GM18870 (cell line): Measurements from ENCODE around the gene SH2B2.

Experiments
- ATAC-seq: cut with Tn5 transposase; IDR thresholded peaks from one replicate; pipeline ENCODE4 v1.9.1; 2021; ENCODE audit warnings: moderate library complexity; ENCODE audit not compliant: unreplicated experiment

The SH2B2 gene

DNA sequence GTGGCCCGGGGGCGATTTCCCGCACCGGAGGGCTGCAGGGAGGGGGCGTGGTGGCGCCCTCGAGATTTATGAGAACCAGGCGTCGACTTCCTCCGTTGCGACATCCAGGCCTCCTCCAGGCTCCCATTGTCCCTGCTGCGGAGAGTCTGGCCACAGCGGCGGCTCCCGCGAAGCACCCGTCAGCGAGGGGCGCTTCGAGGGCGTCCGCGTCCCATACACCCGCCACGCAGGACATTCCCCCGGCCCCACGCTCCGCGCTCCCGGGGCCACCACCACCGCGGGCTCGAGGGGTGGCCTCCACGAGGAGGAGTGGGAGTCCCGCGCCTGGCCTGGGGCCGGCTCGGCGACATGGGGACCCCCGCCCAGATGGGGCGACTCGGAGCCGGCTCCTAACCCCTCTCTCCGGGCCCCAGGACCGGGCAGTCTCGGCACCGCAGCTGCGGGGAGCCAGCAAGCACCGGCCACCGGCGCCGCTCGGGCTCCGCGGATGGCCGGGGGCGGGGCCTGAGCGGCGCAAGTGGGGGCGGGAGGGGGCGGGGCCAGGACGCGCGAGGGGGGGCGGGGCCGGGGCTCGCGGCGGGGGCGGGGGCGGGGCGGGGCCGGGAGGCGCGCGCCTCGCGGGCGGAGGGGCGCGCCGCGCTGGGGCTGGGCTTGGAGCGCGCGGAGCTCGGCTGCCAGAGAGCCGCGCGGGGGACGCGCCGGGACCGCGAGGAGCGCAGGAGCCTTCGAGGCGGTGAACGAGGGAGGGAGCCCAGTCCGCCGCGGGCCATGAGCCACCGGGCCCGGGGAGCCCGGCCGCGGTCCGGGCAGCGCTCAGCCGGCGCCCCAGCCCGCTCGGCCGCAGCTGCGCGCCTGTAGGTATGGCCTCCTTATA lies at the start of gene SH2B2:
TSS of gene SH2B2 (plus strand) at position 632 of the 874 bp plus-strand sequence. CDS start 13,683 bp downstream, outside the sequence.
- ATAC-seq: no peak

DNA sequence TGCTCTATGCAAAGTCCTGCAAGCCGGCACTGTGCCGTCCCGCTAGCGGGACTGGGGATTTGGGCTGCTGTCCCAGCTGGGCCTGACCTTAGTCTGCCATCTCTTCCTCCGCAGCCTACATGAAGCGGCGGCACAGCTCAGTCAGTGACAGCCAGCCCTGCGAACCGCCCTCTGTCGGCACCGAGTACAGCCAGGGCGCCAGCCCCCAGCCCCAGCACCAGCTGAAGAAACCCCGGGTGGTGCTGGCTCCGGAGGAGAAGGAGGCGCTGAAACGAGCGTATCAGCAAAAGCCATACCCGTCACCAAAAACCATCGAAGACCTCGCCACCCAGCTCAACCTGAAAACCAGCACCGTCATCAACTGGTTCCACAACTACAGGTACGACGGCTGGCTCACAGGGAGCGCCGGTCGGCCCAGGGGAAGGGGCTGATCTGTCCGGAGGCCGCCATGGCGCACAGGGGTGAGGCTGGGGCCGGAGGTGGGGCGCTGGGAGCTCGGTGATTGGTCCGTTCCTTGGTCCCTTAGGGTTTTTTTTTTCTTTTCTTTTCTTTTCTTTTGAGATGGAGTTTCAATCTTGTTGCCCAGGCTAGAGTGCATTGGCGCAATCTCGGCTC lies 47.4 kb upstream of the SH2B2 start:
- ATAC-seq: no peak

DNA sequence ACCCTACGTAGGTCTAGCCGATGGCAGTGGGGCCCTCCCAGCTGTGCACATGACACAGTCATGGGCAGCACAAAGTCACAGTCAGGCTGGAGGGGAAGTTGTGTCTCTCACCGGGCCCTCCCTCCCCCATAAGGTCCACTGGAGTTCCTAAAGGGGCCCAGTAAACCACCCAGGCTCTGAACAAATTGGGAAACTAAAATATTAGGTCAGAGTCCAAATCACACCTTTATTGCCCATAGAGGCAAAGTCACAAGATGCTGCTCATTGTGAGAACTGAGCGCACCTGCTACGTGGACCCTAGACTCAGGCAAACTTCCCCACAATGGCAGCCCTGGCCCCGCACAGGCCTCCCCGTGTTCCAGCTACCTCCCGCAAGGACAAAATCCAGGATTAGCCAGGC lies 45.2 kb upstream of the SH2B2 start:
- ATAC-seq: no peak

DNA sequence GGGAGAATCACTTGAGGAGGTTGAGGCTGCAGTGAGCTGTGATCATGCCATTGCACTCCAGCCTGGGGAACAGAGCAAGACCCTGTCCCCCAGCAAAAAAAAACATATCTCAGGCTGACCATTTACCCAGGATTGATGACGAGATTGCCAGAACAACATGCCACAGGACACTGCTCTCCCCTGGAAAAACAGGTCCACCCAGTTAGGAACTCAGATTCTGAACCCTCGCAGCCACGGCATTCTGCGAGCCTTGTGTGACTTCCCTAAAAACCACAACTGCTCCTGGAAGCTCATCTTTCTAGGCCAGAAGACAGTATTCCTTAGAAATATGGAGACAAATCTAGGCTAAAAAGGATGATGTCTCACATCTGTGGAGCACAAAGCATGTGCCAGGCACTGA lies 42.1 kb upstream of the SH2B2 start:
- ATAC-seq: no peak

DNA sequence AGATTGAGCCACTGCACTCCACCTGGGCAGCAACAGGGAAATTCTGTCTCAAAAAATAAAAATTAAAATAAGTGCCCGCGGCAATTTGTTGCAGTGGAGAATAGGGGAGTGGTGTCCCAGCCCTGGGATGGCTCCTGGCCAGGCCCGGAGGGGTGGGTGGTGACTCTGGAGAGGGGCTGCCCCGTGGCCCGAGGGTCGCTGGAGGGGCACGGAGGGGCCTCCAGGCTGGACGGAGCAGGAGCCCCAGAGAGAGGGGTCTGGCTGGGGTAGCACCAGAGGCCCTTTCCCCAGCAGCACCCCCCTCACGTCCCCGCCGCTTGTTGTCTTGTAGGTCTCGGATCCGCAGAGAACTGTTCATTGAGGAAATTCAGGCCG lies 38.6 kb upstream of the SH2B2 start:
- ATAC-seq: no peak

DNA sequence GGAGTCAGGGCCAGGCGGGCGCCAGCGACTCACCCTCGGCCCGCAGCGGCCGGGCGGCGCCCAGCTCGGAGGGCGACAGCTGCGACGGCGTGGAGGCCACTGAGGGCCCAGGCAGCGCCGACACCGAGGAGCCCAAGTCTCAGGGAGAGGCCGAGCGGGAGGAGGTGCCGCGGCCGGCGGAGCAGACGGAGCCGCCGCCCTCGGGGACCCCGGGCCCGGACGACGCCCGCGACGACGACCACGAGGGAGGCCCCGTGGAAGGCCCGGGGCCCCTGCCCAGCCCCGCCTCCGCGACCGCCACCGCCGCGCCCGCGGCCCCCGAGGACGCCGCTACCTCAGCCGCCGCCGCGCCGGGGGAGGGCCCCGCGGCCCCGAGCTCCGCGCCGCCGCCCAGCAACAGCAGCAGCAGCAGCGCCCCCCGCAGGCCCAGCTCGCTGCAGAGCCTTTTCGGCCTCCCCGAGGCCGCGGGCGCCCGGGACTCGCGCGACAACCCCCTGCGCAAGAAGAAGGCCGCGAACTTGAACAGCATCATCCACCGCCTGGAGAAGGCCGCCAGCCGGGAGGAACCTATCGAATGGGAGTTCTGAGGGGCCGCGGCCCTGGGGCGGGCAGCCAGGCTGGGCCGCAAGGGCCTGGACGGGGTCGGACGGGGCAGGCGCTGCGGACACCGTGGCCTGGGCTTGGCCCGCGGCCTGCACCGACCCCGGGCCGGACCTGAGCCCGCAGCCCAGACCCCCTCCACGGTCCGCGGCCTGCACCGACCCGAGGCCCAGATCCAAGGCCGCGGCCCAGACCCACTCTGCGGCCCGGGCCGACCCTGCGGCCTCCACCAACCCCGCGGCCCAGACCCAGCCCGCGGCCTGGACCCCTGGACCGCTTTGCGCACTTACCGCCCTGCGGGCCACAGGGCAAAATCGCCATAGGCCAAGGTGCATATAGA lies 37.9 kb upstream of the SH2B2 start:
- no peak for ATAC-seq

DNA sequence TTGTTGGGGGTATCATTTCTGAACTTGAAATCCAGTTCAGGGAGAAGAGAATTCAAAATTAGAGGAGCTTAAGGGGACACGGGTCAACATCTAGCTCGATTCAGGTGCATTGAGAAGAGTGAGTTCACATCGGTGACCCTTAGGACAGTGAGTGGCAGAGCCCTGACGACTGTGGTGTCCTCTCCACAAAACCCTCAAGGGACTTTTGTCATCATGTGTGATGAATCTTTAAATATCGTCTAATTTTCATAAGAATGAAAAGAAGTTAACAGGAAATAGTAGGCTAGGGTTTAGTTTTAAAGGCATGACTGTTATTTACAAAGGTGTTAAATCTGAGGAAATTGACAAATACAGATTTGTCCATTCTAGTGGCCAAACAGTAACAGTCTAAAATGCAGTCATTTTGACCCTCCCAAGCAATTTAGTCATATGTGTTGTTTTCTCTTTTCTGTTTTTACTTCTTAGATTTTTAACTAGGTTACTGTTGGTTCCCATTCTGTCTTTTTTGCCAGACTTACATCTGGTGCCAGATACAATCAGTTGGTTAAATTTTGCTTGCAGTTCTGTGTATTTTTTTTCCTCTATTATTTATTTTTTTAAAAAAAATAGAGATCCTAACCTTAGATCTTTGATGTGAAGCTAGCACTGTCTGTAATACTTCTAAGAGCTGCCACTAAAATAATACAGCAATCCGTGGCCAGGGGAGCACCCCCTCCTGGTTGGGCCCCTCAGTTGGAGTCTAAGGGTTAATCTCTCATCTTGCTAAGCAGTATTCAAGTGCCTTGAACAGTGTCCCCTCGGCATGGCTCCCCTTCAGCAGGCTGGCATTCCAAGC lies 34.9 kb upstream of the SH2B2 start:
- ATAC-seq: no peak

DNA sequence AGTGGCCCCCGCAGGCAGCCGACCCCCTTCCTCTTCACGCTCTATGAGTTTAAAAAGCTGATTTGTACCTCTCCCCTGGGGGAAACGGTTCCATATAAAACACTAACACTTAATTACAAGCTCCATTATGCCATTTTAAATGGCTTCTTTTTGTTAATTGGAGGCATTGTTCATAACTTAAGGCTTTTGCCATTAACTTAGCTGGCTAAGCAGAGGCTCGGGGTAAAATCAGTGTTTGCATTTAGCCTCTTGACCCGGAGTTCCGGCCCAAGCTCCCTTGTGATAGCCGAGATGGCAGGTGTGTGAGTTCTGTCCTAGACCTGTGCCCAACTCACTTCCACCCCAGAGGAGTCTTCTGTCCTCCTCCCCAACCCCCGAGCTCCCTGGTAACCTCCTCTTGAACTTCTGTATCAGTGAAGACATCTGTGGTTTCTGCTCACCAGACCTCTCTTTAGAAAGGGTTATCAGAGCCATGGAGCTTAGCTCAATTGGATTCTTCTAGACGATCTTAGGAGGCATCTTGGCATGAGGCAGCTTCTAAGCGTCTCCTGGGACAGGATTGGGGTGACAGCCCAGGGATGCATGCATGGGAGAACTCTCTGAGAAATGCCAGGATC lies 34.2 kb upstream of the SH2B2 start:
- no peak for ATAC-seq

DNA sequence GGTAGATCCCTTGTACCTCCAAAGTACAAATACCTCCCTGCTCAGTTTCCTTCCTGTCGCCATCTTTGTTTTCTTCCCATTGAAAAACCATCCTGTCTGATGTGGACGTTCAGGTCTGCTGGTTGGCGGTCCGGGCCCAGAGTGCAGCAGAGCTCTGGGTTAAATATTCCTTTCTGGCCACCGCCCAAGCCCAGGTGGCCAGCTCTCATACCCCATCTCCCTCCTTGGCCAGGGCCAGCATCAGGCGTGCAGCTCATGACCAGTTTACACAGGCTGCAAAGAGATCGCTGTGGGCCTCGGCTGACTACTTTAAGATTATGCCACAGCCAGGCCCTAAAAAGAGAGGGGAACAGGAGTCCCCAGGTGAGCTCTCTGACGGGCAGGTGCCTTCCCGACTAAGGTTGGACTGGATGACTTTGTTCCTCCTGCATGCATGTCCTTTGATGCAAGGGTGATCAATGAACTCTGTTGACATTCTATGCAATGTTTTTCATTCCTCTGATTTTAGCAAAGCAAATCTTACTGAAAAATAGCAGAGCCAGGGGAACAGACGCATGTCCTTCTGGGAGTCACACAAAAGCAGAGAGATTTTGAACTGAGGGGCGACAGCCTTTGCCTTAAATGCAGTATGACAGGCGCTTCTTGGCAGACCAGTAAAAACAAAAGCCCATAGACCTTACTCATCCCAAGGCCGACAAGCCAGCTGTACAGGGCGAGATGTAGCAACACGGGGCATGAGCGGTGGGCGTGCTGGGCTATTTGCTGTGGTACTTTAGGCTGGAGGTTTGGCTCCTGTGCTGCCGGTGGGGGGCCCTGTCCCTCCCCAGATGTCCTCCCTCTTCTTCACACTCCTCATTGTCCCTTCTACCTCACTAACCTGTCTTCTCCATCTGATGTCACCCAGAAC lies 33.3 kb upstream of the SH2B2 start:
- ATAC-seq: no peak

DNA sequence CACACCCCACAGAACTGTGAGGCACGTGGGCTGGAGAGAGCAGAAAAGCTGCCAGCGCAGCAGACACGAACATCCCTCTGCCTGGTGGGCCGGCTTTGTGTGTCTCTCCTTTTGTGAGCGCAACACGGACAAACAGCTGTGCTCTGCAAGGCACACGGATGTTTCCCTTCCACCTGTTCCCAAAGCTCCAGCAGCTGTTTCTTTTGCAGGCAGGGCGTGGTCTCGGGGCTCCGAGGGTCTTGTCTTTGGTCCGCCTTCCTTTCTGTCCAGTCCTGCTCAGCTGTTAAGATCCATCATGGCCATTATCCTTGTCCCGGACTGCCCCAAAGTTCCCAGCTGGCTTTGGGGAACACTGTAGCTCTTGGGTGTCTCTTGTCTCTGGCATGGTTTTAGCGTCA lies 32.7 kb upstream of the SH2B2 start:
- ATAC-seq: no peak

DNA sequence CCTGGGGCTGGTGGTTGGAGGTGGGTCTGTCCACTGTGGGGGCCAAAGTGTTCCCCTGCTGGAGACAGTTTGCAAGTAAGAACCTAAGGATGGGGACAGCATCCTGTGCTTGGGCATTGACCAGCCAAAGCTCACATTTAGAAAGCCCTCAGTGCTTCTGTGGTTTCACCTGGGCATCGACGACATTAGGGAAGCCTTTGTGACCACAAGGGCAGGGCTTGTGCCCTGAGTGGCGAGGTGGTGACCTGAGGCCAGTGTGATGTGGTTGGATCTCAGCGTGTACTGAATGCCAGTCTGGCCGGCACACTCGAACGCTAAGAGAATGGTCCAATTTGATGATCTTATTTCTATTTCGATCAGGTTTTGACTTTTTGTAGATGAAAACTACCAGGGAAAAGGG lies 32.1 kb upstream of the SH2B2 start:
- ATAC-seq: no peak

DNA sequence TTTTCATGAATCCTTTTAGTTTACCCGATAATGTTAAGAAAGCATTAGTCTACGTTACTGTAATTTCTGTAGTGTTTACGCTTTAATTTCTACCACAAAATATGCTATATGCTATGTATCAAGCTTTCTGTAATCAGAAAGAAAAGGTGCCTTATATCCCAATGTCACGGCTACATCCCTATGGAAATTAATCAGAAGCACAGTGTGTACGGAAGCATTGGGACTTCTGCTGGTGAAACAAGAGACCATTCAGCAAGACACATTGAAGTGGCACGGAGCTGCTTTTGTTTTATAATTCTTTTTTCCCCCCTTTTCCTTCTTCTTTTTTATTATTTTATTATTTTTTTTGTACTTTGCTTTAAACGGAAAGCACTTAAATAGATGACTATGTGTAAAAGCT lies 31.2 kb upstream of the SH2B2 start:
- no peak for ATAC-seq

DNA sequence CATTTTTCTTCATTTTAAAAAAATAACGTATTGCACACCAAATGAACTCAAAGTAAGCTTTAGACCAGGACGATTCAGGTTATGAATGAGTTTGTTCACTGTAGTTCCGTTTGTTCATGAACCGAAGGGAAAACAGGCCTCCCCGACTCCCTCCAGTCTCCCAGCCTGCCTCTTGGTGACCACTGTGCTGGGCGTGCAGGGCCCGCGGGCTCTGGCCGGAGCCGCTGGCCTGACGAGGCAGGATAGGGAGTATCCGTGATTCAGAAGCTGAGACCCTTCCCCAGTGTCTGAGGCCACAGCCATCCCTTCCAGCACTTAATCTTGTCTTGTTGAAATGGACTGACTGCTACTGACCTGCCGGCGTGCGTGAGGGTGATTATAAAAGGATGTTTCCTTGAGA lies 30.8 kb upstream of the SH2B2 start:
- ATAC-seq: no peak

DNA sequence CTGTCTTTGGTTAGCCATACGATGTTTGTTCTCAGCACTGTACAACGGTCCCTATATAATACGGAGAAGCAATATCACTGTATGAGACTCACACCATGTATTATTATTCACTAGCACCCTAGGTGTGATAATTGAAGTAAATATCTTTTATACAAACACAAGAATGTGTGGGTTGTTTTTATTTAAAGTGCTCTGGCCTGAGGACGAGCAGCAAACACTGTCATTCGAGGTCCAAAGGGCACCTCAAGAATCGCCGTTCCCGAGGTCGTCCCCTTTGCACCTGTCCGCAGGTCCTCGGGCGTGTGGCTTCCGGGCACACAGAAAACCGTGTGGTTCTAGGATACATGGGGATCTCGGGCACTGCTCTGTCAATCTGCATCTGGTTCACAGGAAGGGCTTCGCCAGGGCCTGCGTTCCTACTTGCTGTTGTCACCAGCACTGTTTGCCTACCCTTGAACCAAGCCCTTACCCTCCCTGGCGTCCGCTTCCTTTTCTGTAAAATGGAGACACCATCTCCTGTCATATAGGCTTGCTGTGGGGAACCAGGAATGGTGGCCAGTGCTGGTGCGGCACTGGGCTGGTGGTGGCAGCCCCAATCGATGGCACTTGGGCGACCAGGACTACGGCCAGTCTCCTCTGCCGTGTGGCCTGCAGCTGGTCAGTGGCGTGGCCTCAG lies 28.5 kb upstream of the SH2B2 start:
- ATAC-seq: no peak

DNA sequence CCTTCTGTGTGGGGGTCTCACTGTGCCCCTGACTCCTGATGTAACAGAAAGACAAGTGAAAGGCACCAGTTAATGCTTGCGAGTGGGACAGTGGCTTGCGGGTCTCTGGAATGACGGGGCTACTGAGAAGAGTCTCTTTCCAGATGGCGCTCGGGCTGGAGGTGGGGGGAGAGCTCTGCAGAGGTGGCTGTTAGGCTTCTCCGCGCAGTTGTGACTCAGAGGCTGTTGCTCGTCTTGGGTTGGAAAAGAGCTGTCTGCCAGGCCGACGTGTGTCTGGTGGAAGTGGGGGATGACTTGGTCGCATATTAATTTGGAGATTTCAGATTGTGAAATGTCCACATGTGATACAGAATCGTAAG lies 27.9 kb upstream of the SH2B2 start:
- ATAC-seq: no peak

DNA sequence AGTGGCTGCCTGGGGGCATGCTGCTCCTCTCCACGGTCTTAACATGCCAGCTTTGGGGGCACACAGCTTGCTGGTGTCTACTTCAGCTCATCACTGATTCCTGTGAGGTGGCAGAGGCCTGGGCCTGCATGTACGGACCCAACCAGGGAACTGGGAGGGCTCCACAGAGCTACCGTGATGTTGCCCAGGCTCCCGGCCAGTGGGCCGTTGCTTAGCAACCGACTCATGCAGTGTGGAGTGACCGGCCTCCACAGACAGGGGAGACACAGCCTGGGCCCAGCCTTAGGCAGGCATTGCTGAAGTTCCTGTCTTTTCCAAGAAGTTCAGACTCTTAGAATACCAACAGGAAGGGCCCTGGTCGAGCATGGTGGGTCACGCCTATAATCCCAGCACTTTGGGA lies 25.8 kb upstream of the SH2B2 start:
- ATAC-seq: no peak

DNA sequence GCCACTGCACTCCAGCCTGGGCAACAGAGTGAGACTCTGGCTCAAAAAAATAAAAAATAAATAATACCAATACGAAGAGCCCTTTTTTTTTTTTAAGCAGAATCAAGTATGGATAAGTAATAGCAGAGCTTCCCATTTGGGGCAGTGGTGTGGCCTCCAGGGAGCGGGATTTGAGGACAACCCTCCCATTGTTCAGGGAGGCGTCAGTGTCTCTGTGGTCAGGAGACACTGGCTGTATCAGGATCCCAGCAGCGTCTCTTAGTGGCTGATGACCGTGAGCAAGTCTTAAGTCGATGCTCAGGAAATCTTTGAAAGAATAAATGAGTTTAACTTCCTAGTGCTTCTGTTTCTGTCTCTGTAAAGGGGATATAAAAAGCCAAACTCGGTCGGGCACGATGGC lies 25.2 kb upstream of the SH2B2 start:
- no peak for ATAC-seq

DNA sequence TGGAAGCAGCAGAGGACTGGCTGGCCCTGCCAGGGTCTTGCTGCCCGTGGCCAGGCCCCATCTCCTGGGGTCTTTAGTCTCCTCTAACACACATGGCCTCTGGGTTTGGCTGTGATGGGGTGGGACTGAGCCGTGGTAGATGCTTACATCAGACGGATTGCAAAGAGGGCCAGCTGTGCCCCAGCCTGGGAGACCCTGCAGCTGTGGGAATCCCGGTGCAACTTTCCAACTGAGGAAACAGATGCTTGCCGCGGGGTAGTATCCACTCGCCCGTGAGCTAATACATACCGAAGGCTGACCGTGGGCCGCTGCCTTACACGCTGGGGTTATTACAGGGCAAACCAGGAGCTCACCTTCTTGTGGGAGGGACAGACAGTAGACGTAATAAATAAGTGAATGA lies 24.1 kb upstream of the SH2B2 start:
- ATAC-seq: no peak
